Smooth muscle cell (in vitro differentiated cells): ENCODE measurements around the gene LMO4. TPM values are rescaled to one million over a fixed set of nuclear protein-coding genes. Genes with fewer than 3 reads are reported as not detected.

Experiments used
- DNase-seq: peaks from one replicate; lab custom pipeline; 2025; ENCODE audit not compliant: unreplicated experiment; lab: John Stamatoyannopoulos, UW
- H2AFZ ChIP-seq: fragments of 200-600 bp; sonication (generic); 2 replicates; pipeline ENCODE4 v1.6.0; 2016; ENCODE audit warnings: antibody characterized with exemption, low read depth, mild to moderate bottlenecking
- H3F3A ChIP-seq: fragments of 200-600 bp; sonication (generic); 2 replicates; pipeline ENCODE4 v1.6.0; 2017; ENCODE audit warnings: antibody characterized with exemption, low read depth
- H3K27ac ChIP-seq: fragments of 200-600 bp; sonication (generic); 2 replicates; pipeline ENCODE4 v1.5.1; 2016; ENCODE audit warnings: low read depth, mild to moderate bottlenecking
- H3K27me3 ChIP-seq: fragments of 200-600 bp; sonication (generic); 2 replicates; pipeline ENCODE4 v1.6.1; 2016; ENCODE audit warnings: low read depth, mild to moderate bottlenecking
- H3K36me3 ChIP-seq: fragments of 200-600 bp; sonication (generic); 2 replicates; pipeline ENCODE4 v1.5.1; 2016; ENCODE audit warnings: low read depth
- H3K4me1 ChIP-seq: fragments of 200-600 bp; sonication (generic); 2 replicates; pipeline ENCODE4 v1.5.1; 2016; ENCODE audit warnings: low read depth
- H3K4me2 ChIP-seq: fragments of 200-600 bp; sonication (generic); 2 replicates; pipeline ENCODE4 v1.6.0; 2016; ENCODE audit warnings: mild to moderate bottlenecking
- H3K4me3 ChIP-seq: fragments of 200-600 bp; sonication (generic); 2 replicates; pipeline ENCODE4 v1.5.1; 2016; ENCODE audit warnings: mild to moderate bottlenecking
- H3K79me2 ChIP-seq: fragments of 200-600 bp; sonication (generic); 2 replicates; pipeline ENCODE4 v1.6.0; 2016; ENCODE audit warnings: low read depth, mild to moderate bottlenecking
- H3K9ac ChIP-seq: fragments of 200-600 bp; sonication (generic); 2 replicates; pipeline ENCODE4 v1.6.0; 2016; ENCODE audit warnings: low read depth
- H3K9me3 ChIP-seq: fragments of 200-600 bp; sonication (generic); replicated peaks from 2 replicates; pipeline ENCODE4 v1.5.1; 2016; ENCODE audit warnings: low read depth
- H4K20me1 ChIP-seq: fragments of 200-600 bp; sonication (generic); 2 replicates; pipeline ENCODE4 v1.6.0; 2016; ENCODE audit warnings: low read depth
- CTCF ChIP-seq: fragments of 200-600 bp; sonication (generic); IDR thresholded peaks from 2 replicates; pipeline ENCODE4 v1.5.1; 2017; ENCODE audit warnings: borderline replicate concordance, mild to moderate bottlenecking, antibody characterized with exemption; ENCODE audit not compliant: insufficient read depth, poor library complexity, severe bottlenecking
- WGBS: methylation state at CpG from one replicate; pipeline ENCODE4 v1.1.7; 2016; ENCODE audit warnings: low lambda C conversion rate; 5-methylcytosine and 5-hydroxymethylcytosine counted together
- polyA plus RNA-seq: library from polyadenylated mRNA; unstranded; fragments of >200 nt; fragmentation: Nextera tagmentation; extraction: Ambion mirVana; gene quantifications from 2 replicates; pipeline ENCODE4 v1.2.1, GENCODE V29; 2016
- total RNA-seq: library from RNA; depleted of rRNA; stranded (reverse); fragments of >200 nt; gene quantifications from 2 replicates; pipeline ENCODE4 v1.2.3, GENCODE V29; 2014

Gene LMO4
- total and polyA plus RNA-seq, 2 experiments from 2014 or later: 54.2 to 140 TPM

GRCh38 chr1:87331365-87332241 is 2.9 kb downstream of the LMO4 start:
- peak; percentile 23 for DNase-seq
- peak; percentile 25 for TF ChIP-seq CTCF
- 2% methylated on average over 43 of the region's 65 CpGs for WGBS
- Histone ChIP-seq H3K4me3 (peak overlapping the region; percentile 96), H3K27me3 (no peaks in the 10 kb centered on the region), H3K9me3 (no peaks in the 10 kb centered on the region), H2AFZ (no peak overlapping the region), H4K20me1 (peaks cover 44% of the 10 kb centered on the region), H3K27ac (peak overlapping the region; percentile 71), H3K9ac (peak overlapping the region; percentile 57), H3F3A (no peaks in the 10 kb centered on the region), H3K4me1 (peaks cover 46% of the 10 kb centered on the region), H3K36me3 (no peaks in the 10 kb centered on the region), H3K79me2 (peaks cover 77% of the 10 kb centered on the region), H3K4me2 (peak overlapping the region; percentile 87)

GRCh38 chr1:87333692-87334347 is 5.1 kb downstream of the LMO4 start:
- WGBS: 41% methylated on average over 10 of the region's 10 CpGs
- Histone ChIP-seq H3K4me2 (peak overlapping the region; percentile 87), H3K4me1 (peaks cover 55% of the 10 kb centered on the region), H3K9ac (peak overlapping the region; percentile 85), H3K79me2 (peaks cover 95% of the 10 kb centered on the region), H3K4me3 (peak overlapping the region; percentile 96), H3K27ac (peak overlapping the region; percentile 74), H3K27me3 (no peaks in the 10 kb centered on the region), H4K20me1 (peaks cover 66% of the 10 kb centered on the region), H3F3A (no peaks in the 10 kb centered on the region), H3K36me3 (no peaks in the 10 kb centered on the region), H3K9me3 (no peaks in the 10 kb centered on the region), H2AFZ (no peak overlapping the region)
- no peak for TF ChIP-seq CTCF
- DNase-seq: no peak

- Histone ChIP-seq H3K4me1 (peaks cover 60% of the 10 kb centered on the region), H3K9ac (peak overlapping the region; percentile 85), H3K9me3 (no peaks in the 10 kb centered on the region), H3K27ac (peak overlapping the region; percentile 74), H3K4me3 (peak overlapping the region; percentile 96), H3K36me3 (no peaks in the 10 kb centered on the region), H2AFZ (peak overlapping the region; percentile 58), H4K20me1 (peaks cover 74% of the 10 kb centered on the region), H3K4me2 (peak overlapping the region; percentile 87), H3F3A (peaks cover 1% of the 10 kb centered on the region), H3K79me2 (peaks cover 91% of the 10 kb centered on the region), H3K27me3 (no peaks in the 10 kb centered on the region)
- DNase-seq: no peak
- peak; percentile 18 for TF ChIP-seq CTCF
- WGBS: 2% methylated on average over 24 of the region's 28 CpGs
These were observed 5.9 kb downstream of the LMO4 start for GRCh38 chr1:87334351-87335174.
